ENCODE data around the gene RPUSD4. TPM values are rescaled to one million over a fixed set of nuclear protein-coding genes. Genes with fewer than 3 reads are reported as not detected.

Gene RPUSD4
- total RNA-seq, 1 donor from 2014 or later = 21.6 TPM

GRCh38 chr11:126152152-126152551, 59.3 kb downstream of the RPUSD4 start:
- Histone ChIP-seq H3K4me1 (peaks cover 11% of the 10 kb centered on the region), H3K9me3 (no peaks in the 10 kb centered on the region), H3K36me3 (no peaks in the 10 kb centered on the region), H3K4me3 (no peak overlapping the region), H3K27me3 (no peaks in the 10 kb centered on the region), H3K27ac (no peak overlapping the region)
- TF ChIP-seq POLR2AphosphoS5 (IDR thresholded peaks at IDR 0.05; ENCODE audit: insufficient read depth in 1 of 2, low read depth in 1 of 2) (no peak), POLR2A (IDR thresholded peaks at IDR 0.05) (no peak), CTCF (IDR thresholded peaks at IDR 0.05) (no peak)
- intact Hi-C loops (cut with DNase I) = no loop called here
- DNase-seq (ENCODE audit: extremely low spot score in 2 of 2) = no peak

Small RNA genes lying within 50 kb of the gene (small RNA-seq; reads per million reads assigned to genes)
- gene AP001893.2 (not detected), gene RN7SL351P (not detected), gene RNU4-86P (not detected)

Other genes with a start within 250 kb of the RPUSD4 start
- gene CDON, start 148.8 kb downstream of the RPUSD4 start, total RNA-seq = 9.8 TPM
- gene FAM118B, start 132 bp upstream of the RPUSD4 start, total RNA-seq = 14.7 TPM
- 64.6 TPM for gene SRPRA, start 57.2 kb upstream of the RPUSD4 start, total RNA-seq
- gene FOXRED1, start 57.5 kb upstream of the RPUSD4 start, total RNA-seq = 16.7 TPM
- gene TIRAP, start 71.4 kb upstream of the RPUSD4 start, total RNA-seq = 16.9 TPM
- 15.5 TPM for gene DCPS, start 92.4 kb upstream of the RPUSD4 start, total RNA-seq
- gene ST3GAL4, start 144.0 kb upstream of the RPUSD4 start, total RNA-seq = 41.5 TPM

All from vagina (tissue), 2 donors.